K562 (cell line): ENCODE results near the gene EPSTI1. TPM values are rescaled to one million over a fixed set of nuclear protein-coding genes. Genes with fewer than 3 reads are reported as not detected.

Source experiments
- SPI1 ChIP-seq: IDR thresholded peaks from 2 replicates; pipeline ENCODE4 v1.6.1; 2011; ENCODE audit warnings: low read depth, low read length, control low read depth, borderline replicate concordance
- ZBTB12 ChIP-seq: fragments of 250-450 bp; sonication (Bioruptor Pico); IDR thresholded peaks from 2 replicates; pipeline ENCODE4 v1.4.0; 2020
- ZNF398 ChIP-seq: fragments of 250-450 bp; sonication (Bioruptor Pico); IDR thresholded peaks from 2 replicates; pipeline ENCODE4 v1.8.0; 2021; ENCODE audit warnings: moderate library complexity, mild to moderate bottlenecking, inconsistent platforms
- polyA plus RNA-seq, 8 experiments: library from polyadenylated mRNA; depleted of rRNA in 4 of 8; stranded (reverse) in 5 of 8; unstranded in 3 of 8; fragments of >200 nt; fragmentation: Nextera tagmentation in 2 of 8; fragmentation: Illumina TruSeq in 1 of 8; extraction: Ambion mirVana in 2 of 8; extraction: Trizol in 1 of 8; gene quantifications; 2 replicates each; pipeline versions ENCODE4 v1.2.1 to v1.2.3, GENCODE V29; 2011 to 2014; ENCODE audit warnings: inconsistent platforms in 1 of 8, missing spikeins in 1 of 8
- total RNA-seq, 7 experiments: library from RNA; depleted of rRNA in 6 of 7; stranded (reverse); fragments of >200 nt in 6 of 7; fragmentation: Illumina TruSeq in 2 of 7; extraction: Trizol in 2 of 7; gene quantifications; 2 replicates each; pipeline versions ENCODE4 v1.2.1 to v1.2.3, GENCODE V29; 2011 to 2021; ENCODE audit warnings: low replicate concordance in 1 of 7
- TF ChIP-seq, protein P1 (sequence below): fragments of 450-650 bp; IDR thresholded peaks from 2 replicates; pipeline ENCODE4 v1.6.1; 2016; ENCODE audit warnings: low read depth

EPSTI1 gene
- total and polyA plus RNA-seq, 9 of the 15 experiments (the other 6 are each of a cell fraction or from before 2014, with no cell fraction given): 0.18 to 1.0 TPM; not detected in 7

- TF ChIP-seq, protein P1, sequence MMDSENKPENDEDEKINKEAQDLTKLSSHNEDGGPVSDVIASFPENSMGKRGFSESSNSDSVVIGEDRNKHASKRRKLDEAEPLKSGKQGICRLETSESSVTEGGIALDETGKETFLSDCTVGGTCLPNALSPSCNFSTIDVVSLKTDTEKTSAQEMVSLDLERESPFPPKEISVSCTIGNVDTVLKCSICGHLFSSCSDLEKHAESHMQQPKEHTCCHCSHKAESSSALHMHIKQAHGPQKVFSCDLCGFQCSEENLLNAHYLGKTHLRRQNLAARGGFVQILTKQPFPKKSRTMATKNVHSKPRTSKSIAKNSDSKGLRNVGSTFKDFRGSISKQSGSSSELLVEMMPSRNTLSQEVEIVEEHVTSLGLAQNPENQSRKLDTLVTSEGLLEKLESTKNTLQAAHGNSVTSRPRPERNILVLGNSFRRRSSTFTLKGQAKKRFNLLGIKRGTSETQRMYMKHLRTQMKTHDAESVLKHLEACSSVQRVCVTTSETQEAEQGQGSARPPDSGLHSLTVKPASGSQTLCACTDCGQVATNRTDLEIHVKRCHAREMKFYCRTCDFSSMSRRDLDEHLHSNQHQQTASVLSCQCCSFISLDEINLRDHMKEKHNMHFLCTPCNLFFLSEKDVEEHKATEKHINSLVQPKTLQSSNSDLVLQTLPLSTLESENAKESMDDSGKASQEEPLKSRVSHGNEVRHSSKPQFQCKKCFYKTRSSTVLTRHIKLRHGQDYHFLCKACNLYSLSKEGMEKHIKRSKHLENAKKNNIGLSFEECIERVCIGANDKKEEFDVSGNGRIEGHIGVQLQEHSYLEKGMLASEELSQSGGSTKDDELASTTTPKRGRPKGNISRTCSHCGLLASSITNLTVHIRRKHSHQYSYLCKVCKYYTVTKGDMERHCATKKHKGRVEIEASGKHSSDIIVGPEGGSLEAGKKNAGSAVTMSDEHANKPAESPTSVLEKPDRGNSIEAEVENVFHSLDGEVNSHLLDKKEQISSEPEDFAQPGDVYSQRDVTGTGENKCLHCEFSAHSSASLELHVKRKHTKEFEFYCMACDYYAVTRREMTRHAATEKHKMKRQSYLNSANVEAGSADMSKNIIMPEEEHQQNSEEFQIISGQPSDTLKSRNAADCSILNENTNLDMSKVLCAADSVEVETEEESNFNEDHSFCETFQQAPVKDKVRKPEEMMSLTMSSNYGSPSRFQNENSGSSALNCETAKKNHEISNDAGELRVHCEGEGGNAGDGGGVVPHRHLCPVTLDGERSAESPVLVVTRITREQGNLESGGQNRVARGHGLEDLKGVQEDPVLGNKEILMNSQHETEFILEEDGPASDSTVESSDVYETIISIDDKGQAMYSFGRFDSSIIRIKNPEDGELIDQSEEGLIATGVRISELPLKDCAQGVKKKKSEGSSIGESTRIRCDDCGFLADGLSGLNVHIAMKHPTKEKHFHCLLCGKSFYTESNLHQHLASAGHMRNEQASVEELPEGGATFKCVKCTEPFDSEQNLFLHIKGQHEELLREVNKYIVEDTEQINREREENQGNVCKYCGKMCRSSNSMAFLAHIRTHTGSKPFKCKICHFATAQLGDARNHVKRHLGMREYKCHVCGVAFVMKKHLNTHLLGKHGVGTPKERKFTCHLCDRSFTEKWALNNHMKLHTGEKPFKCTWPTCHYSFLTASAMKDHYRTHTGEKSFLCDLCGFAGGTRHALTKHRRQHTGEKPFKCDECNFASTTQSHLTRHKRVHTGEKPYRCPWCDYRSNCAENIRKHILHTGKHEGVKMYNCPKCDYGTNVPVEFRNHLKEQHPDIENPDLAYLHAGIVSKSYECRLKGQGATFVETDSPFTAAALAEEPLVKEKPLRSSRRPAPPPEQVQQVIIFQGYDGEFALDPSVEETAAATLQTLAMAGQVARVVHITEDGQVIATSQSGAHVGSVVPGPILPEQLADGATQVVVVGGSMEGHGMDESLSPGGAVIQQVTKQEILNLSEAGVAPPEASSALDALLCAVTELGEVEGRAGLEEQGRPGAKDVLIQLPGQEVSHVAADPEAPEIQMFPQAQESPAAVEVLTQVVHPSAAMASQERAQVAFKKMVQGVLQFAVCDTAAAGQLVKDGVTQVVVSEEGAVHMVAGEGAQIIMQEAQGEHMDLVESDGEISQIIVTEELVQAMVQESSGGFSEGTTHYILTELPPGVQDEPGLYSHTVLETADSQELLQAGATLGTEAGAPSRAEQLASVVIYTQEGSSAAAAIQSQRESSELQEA: no peak
- TF ChIP-seq ZNF398 (CRISPR knock-in tag): no peak
- TF ChIP-seq SPI1: no peak
- TF ChIP-seq ZBTB12 (CRISPR knock-in tag): no peak
- TF ChIP-seq, all 486 proteins: peak for 2
Measured at GRCh38 chr13:43000676-43001075, 8.6 kb upstream of the EPSTI1 start (continued).
